GM12892 (cell line): Measurements from ENCODE around the gene OR6B3.

ENCODE experiments used
- POLR2A ChIP-seq: IDR thresholded peaks from 2 replicates; pipeline ENCODE4 v1.6.1; 2011; ENCODE audit warnings: low read depth, low read length, control low read depth
- POLR2AphosphoS5 ChIP-seq: IDR thresholded peaks from 2 replicates; pipeline ENCODE4 v1.6.1; 2011; ENCODE audit warnings: low read depth, low read length, control low read depth
- TAF1 ChIP-seq: IDR thresholded peaks from 2 replicates; pipeline ENCODE4 v1.6.1; 2011; ENCODE audit warnings: low read depth, mild to moderate bottlenecking, control low read depth, low read length, borderline replicate concordance

- TF ChIP-seq TAF1 (no peak), POLR2A (no peak), POLR2AphosphoS5 (no peak)
Measured at GRCh38 chr2:240030379-240031094, 22.8 kb downstream of the OR6B3 start, which contains the start of gene OR6B2.
